Activated CD4-positive, alpha-beta memory T cell treated with anti-CD3 and anti-CD28 coated beads for 36 hours (primary cell): ENCODE measurements around the gene RELN. TPM values are rescaled to one million over a fixed set of nuclear protein-coding genes. Genes with fewer than 3 reads are reported as not detected.
"Not testable (repeated sequence)": the region's sequence is repeated elsewhere in the genome, so short reads cannot be mapped to it uniquely, and the experiment has no call there.

Experiments used
- CTCF ChIA-PET: fragments of 350-600 bp; sonication (Branson Sonifier 250); formaldehyde crosslinking; loops from one replicate; lab custom pipeline; 2021; ENCODE audit warnings: antibody characterized with exemption, inconsistent platforms; lab: Charles Lee
- POLR2A ChIA-PET: fragments of 350-600 bp; sonication (Branson Sonifier 250); formaldehyde crosslinking; loops from one replicate; lab custom pipeline; 2021; ENCODE audit warnings: antibody characterized with exemption; lab: Charles Lee
- DNase-seq: peaks from one replicate; pipeline ENCODE4 v3.0.0-alpha.2; 2020
- H3K27ac Mint-ChIP-seq: one replicate; pipeline ENCODE4 v1.8.0; 2021; ENCODE audit warnings: mixed read lengths
- H3K27me3 Mint-ChIP-seq: one replicate; pipeline ENCODE4 v1.8.0; 2021; ENCODE audit warnings: mixed read lengths
- H3K36me3 Mint-ChIP-seq: one replicate; pipeline ENCODE4 v1.8.0; 2021; ENCODE audit warnings: mixed read lengths
- H3K4me1 Mint-ChIP-seq: one replicate; pipeline ENCODE4 v1.8.0; 2021; ENCODE audit warnings: low read depth, mixed read lengths
- H3K4me3 Mint-ChIP-seq: one replicate; pipeline ENCODE4 v1.8.0; 2021; ENCODE audit warnings: mild to moderate bottlenecking, mixed read lengths
- H3K9me3 Mint-ChIP-seq: one replicate; pipeline ENCODE4 v1.8.0; 2021; ENCODE audit warnings: mixed read lengths
- intact Hi-C: fragments of 100-400 bp; cut with micrococcal nuclease; formaldehyde crosslinking; loops from one replicate; pipeline ENCODE4 v1.15.1; 2023
- total RNA-seq, 2 experiments: library from RNA; stranded (reverse); gene quantifications; one replicate each; pipeline ENCODE4 v1.2.3, GENCODE V29; 2021

The RELN gene
- not detected for total RNA-seq

DNA sequence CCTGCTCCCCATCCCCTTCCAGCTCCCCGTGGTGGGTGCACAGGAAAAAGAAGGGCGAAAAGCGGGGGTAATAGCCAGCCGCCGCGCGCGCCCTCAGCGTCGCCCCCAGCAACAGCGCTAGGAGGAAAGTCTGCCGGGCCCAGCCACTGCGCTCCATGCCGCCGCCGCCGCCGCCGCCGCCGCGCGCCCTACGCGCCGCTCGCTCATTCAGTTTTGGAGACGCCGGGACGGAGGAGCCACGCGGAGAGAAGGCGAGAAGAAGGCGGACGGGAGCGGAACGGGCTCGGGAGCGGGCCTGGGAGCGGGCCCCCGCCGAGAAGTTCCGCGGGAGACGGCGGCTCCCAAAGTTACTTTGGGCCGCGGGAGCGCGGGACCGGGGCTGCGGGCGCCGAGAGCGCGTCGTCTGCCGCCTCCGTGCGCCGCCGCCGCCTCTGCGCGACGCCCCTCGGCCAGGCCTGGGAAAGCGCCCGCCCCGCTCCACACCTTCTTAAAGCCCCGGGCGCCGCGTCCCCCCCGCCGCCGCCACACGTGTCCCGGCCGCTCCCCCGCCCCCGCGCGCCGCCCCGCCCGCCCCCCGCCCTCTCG lies at the start of gene RELN:
Gene RELN, minus strand, starts transcription at position 459 of the 585 bp plus-strand sequence. Its CDS starts 302 bp downstream, at position 157.
- Mint-ChIP-seq H3K9me3 (no peaks in the 10 kb centered on the region), H3K4me3 (peak within 1 kb of the TSS; percentile 47), H3K27ac (no peak within 1 kb of the TSS), H3K4me1 (peaks cover 12% of the 10 kb centered on the region), H3K27me3 (peaks cover 39% of the 10 kb centered on the region), H3K36me3 (no peaks in the 10 kb centered on the region)
- intact Hi-C loops: loop anchor here (10.0 kb wide), 1 partner anchor 146 kb away; no protein-coding TSS in a partner anchor
- ChIA-PET POLR2A (no interaction called here), CTCF (no interaction called here)
- DNase-seq: no peak

DNA sequence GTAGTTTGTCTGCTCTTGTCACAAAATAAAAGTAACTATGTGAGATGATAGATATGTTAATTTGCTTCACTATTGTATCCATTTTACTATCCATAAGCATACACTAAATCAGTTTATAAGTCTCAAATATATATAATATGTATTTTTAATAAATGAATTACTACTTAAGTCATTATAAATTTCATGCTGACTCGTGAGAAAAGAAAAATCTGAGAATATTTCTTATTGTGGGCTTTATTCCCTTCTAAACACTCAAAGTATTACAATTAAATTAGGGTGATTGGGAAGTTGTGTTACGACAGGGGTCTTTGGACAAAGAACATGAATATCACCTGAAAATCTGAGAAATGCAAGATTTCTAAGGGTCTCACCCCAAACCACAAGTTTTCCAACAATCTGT lies 48.7 kb upstream of the RELN start:
- intact Hi-C loops: no loop called here
- H3K27me3 Mint-ChIP-seq: peaks cover 10% of the 10 kb centered on the region
- no peak overlapping the region for H3K4me3 Mint-ChIP-seq

DNA sequence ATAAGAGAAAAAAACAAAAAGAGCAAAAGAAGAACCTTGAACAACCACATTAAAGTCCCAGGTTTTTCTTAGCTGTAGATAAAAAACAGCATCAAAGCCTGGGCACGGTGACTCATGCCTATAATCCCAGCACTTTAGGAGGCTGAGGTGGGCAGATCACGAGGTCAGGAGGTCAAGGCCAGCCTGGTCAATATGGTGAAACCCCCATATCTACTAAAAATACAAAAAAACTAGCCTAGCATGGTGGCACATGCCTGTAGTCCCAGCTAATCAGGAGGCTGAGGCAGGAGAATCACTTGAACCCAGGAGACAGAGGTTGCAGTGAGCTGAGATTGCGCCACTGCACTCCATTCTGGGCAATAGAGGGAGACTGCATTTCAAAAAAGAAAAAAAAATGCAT lies 47.4 kb upstream of the RELN start:
- H3K36me3 Mint-ChIP-seq, H3K27ac Mint-ChIP-seq, H3K4me3 Mint-ChIP-seq, CTCF ChIA-PET, DNase-seq, H3K27me3 Mint-ChIP-seq, intact Hi-C loops, H3K9me3 Mint-ChIP-seq, H3K4me1 Mint-ChIP-seq: not testable (repeated sequence)
- POLR2A ChIA-PET: interaction anchor here (0.6 kb wide), 1 partner anchor 20 kb away, joined by 3 read pairs; no protein-coding TSS in a partner anchor

More for the DNA sequence above, 48.7 kb upstream of the RELN start:
- POLR2A ChIA-PET: no interaction called here
- Mint-ChIP-seq H3K4me1 (no peaks in the 10 kb centered on the region), H3K27ac (no peak overlapping the region), H3K36me3 (no peaks in the 10 kb centered on the region), H3K9me3 (peaks cover 7% of the 10 kb centered on the region)
- DNase-seq: no peak
- CTCF ChIA-PET: no interaction called here

DNA sequence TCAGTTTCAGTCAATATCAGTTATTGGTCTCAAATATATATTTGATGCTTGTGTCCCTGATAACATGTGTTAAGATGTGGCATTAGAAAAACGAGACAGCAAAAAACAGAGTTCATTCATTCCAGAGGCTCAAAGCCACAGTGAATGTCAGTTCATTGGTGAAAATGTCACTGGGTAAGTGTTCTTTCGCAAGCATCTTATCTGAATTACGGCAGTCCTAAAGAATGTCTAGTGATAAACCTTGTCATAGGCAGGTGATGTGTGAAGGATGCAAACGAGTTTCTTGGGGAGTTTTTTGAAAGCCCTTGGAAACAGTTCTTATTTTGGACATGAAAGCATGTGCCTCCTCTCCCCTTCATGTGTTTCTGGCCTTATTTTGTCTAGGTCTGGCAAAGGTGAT lies 45.9 kb upstream of the RELN start:
- no peak overlapping the region for H3K27ac Mint-ChIP-seq
- peaks cover 7% of the 10 kb centered on the region for H3K9me3 Mint-ChIP-seq

DNA sequence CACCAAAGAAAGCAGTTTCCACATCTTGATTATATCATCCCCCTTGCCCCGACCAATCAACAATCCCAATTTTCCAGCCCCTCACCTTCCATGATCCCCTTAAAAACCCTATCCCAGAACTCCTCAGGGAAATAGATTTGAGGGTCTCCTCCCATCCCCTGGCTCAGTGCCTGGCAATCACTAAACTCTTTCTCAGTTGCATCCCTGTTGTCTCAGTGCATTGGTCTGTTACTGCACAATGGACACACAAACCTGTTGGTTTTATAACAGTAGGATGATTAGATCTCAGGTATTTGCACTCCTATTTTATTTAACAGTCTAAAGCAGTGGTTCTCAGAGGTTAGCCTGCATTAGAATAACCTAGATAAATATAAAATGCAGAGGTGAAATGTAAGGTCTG lies 45.2 kb upstream of the RELN start:
- CTCF ChIA-PET: no interaction called here

More for the DNA sequence above, 45.9 kb upstream of the RELN start:
- intact Hi-C loops: no loop called here
- DNase-seq: no peak
- Mint-ChIP-seq H3K4me1 (no peaks in the 10 kb centered on the region), H3K4me3 (no peak overlapping the region), H3K27me3 (peaks cover 6% of the 10 kb centered on the region), H3K36me3 (no peaks in the 10 kb centered on the region)
- CTCF ChIA-PET: no interaction called here
- POLR2A ChIA-PET: no interaction called here

DNA sequence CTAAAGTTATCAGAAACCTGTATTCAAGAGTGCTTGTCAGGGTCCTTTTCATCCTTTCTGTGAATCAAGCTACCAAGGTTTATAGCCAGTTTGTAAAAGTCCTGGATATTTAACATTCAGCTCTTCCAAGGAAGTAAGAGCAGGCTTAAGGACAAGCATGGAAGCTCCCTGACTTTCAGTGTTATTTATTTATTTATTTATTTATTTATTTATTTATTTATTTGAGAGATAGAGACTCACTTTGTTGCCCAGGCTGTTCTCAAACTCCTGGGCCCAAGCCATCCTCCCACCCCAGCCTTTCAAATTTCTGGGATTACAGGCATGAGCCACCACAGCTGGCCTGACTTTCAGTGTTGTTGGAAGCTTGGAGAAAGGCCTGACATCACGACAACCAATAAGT lies 44.4 kb upstream of the RELN start:
- no peak overlapping the region for H3K27ac Mint-ChIP-seq
- ChIA-PET POLR2A (no interaction called here), CTCF (no interaction called here)
- intact Hi-C loops: no loop called here
- H3K36me3 Mint-ChIP-seq: no peaks in the 10 kb centered on the region
- H3K27me3 Mint-ChIP-seq: peaks cover 6% of the 10 kb centered on the region
- no peaks in the 10 kb centered on the region for H3K4me1 Mint-ChIP-seq
- H3K9me3 Mint-ChIP-seq: peaks cover 7% of the 10 kb centered on the region
- DNase-seq: no peak
- no peak overlapping the region for H3K4me3 Mint-ChIP-seq

More for the DNA sequence above, 45.2 kb upstream of the RELN start:
- peaks cover 6% of the 10 kb centered on the region for H3K27me3 Mint-ChIP-seq
- no peak overlapping the region for H3K27ac Mint-ChIP-seq
- no peak overlapping the region for H3K4me3 Mint-ChIP-seq
- intact Hi-C loops: no loop called here
- no peak for DNase-seq
- H3K36me3 Mint-ChIP-seq: no peaks in the 10 kb centered on the region
- H3K4me1 Mint-ChIP-seq: no peaks in the 10 kb centered on the region
- H3K9me3 Mint-ChIP-seq: peaks cover 7% of the 10 kb centered on the region
- POLR2A ChIA-PET: no interaction called here

DNA sequence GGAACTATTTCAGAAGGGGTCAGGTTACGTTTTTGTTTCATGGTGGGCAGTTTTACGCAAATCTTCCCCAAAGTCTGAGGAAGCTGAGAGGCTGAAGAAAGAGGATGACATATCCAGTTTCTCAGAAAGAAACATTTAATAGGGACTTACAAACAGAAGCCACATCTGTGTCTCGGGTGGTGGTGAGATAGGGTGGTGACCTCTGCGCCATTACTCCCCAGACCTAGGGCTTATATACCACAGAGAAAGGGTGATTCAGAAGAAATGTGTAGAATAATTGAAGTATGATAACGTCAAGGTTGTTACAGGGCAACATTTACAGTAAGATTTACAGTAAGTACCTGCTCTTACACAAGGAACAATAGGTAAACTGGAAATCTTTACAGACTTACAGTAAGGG lies 43.0 kb upstream of the RELN start:
- DNase-seq: no peak
- POLR2A ChIA-PET: no interaction called here

DNA sequence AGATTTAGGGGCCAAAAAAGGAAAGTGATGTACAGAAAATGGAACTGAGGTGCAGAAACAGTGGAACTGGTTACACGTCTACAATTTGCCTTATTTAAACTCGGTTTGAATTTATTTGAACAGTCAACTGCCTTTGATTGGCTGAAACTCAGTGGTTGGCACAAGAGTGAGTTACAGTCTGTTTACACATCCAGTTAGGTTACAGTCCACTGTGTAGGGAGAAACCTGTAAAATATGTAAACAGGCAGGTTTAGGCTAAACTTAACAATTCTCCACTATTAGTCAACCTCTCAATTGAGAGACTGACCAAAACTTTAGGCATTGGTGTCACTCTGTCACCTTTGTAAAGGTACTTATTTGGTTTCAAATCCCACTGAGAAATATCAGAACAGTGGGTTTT lies 40.3 kb upstream of the RELN start:
- Mint-ChIP-seq H3K9me3 (peaks cover 4% of the 10 kb centered on the region), H3K27me3 (no peaks in the 10 kb centered on the region), H3K36me3 (no peaks in the 10 kb centered on the region), H3K4me1 (no peaks in the 10 kb centered on the region), H3K4me3 (no peak overlapping the region), H3K27ac (no peak overlapping the region)
- intact Hi-C loops: no loop called here
- POLR2A ChIA-PET: no interaction called here
- no peak for DNase-seq
- CTCF ChIA-PET: no interaction called here

More for the DNA sequence above, 43.0 kb upstream of the RELN start:
- Mint-ChIP-seq H3K27ac (no peak overlapping the region), H3K4me1 (no peaks in the 10 kb centered on the region), H3K36me3 (no peaks in the 10 kb centered on the region), H3K4me3 (no peak overlapping the region), H3K9me3 (peaks cover 7% of the 10 kb centered on the region), H3K27me3 (no peaks in the 10 kb centered on the region)
- intact Hi-C loops: no loop called here
- CTCF ChIA-PET: no interaction called here

DNA sequence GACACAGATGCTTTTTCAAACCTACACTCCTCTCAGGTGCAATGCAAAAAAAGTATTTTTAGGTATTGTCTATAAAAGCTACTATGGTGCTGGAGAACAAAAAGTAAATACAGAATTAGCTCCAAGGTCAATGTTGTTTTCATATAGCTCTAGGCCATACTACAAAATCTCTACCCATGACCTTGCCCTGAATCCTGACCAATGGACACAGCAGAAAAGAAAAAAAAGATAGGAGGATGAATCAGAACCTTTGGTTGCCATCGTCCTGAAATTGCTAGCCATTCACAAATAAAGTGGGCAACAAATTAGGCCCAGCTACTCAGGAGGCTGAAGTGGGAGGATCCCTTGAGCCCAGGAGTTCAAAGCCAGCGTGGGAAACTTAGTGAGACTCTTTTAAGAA lies 35.2 kb upstream of the RELN start:
- DNase-seq: no peak
- CTCF ChIA-PET: no interaction called here
- H3K4me3 Mint-ChIP-seq: no peak overlapping the region
- no peaks in the 10 kb centered on the region for H3K9me3 Mint-ChIP-seq
- no peaks in the 10 kb centered on the region for H3K27me3 Mint-ChIP-seq
- intact Hi-C loops: no loop called here
- no peaks in the 10 kb centered on the region for H3K4me1 Mint-ChIP-seq
- H3K36me3 Mint-ChIP-seq: no peaks in the 10 kb centered on the region
- no peak overlapping the region for H3K27ac Mint-ChIP-seq
- POLR2A ChIA-PET: interaction anchor here (0.7 kb wide), 1 partner anchor 19 kb away, joined by 3 read pairs; no protein-coding TSS in a partner anchor

DNA sequence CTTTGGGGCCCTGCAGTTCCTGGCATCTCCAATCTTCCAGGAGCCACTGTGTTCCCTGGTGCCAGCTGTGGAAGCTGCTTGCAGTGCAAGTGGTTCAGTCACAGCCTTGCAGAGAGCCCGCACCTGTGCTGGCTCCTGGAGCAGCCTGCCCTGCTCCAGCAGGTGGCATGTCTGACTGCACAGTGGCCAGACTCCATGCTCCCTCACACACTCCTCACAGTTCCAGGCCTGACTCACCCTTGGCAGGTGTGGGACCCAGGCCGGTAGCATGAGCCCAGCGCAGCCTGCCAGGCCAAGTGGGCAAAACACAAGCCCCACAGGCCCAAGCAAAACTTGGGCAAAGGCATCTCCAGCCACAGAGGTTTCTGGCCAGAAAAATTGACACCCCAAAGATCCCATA lies 33.6 kb upstream of the RELN start:
- Mint-ChIP-seq H3K4me3 (no peak overlapping the region), H3K36me3 (no peaks in the 10 kb centered on the region), H3K27me3 (no peaks in the 10 kb centered on the region), H3K4me1 (no peaks in the 10 kb centered on the region), H3K9me3 (no peaks in the 10 kb centered on the region), H3K27ac (no peak overlapping the region)
- intact Hi-C loops: no loop called here
- ChIA-PET CTCF (no interaction called here), POLR2A (no interaction called here)
- no peak for DNase-seq

DNA sequence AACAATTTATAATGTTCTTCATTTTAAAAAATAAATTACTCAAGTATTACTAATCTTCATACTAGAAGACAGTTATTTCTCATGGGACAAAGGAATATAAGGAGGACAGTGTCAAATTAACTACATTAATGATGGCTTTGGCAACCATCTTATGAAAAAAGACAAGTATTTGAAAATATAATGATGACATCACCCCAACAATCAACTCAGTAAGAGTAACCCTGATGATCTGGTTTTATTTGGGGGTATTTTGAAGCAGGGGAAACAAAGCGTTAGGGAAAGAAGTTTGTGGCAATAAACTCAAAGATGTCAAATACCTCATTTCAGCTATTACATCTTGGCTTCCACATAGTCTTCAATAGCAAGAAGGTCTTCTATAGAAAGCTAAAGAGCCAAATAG lies 29.0 kb upstream of the RELN start:
- intact Hi-C loops: no loop called here
- CTCF ChIA-PET: interaction anchor here (0.6 kb wide), 1 partner anchor 861 kb away, joined by 5 read pairs; no protein-coding TSS in a partner anchor
- no peaks in the 10 kb centered on the region for H3K4me1 Mint-ChIP-seq
- peaks cover 1% of the 10 kb centered on the region for H3K27me3 Mint-ChIP-seq
- H3K4me3 Mint-ChIP-seq: no peak overlapping the region
- no peaks in the 10 kb centered on the region for H3K36me3 Mint-ChIP-seq
- no peak for DNase-seq
- no peaks in the 10 kb centered on the region for H3K9me3 Mint-ChIP-seq
- no peak overlapping the region for H3K27ac Mint-ChIP-seq
- POLR2A ChIA-PET: no interaction called here

DNA sequence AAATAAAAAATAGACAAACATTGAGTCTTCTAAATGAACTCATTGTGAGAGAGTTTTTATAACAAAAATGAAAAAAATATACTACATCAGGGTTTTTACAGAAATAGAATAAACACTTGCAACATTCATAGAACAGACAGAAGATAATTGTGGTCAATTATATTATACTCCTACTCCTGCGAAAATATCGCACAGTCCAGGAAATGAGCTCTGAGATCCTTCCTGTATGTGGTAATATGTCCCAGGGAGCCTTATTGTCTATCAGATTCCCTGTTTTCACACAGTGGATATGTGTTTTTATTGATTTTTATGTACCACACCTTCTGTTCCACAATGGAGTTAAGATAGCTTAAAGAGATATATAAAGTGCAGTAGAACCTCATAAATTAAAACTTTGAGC lies 27.5 kb upstream of the RELN start:
- POLR2A ChIA-PET: no interaction called here
- no peak overlapping the region for H3K4me3 Mint-ChIP-seq

DNA sequence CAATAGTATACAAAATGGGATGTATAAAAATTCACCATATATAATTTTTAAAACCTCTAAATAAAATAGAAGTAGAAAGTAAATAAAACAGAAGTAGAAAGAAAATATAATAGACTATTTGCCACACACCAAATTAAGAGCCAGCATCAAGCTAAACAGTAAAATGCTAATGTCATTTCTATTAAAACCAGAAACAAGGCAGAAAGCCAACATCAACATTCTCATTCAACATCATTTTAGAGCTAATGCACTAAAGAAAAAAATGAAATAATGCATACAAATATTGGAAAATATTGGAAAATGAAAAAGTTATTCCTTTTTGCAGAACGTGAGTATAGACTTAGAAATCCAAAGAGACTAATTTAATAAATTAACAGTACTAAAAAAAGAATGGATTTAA lies 23.4 kb upstream of the RELN start:
- H3K4me1 Mint-ChIP-seq: no peaks in the 10 kb centered on the region
- H3K27me3 Mint-ChIP-seq: peaks cover 1% of the 10 kb centered on the region
- DNase-seq: no peak
- H3K36me3 Mint-ChIP-seq: no peaks in the 10 kb centered on the region
- no peak overlapping the region for H3K4me3 Mint-ChIP-seq
- H3K9me3 Mint-ChIP-seq: no peaks in the 10 kb centered on the region
- intact Hi-C loops: no loop called here
- no peak overlapping the region for H3K27ac Mint-ChIP-seq
- POLR2A ChIA-PET: no interaction called here
- CTCF ChIA-PET: no interaction called here

More for the DNA sequence above, 27.5 kb upstream of the RELN start:
- intact Hi-C loops: no loop called here
- Mint-ChIP-seq H3K27me3 (peaks cover 1% of the 10 kb centered on the region), H3K9me3 (no peaks in the 10 kb centered on the region), H3K36me3 (no peaks in the 10 kb centered on the region), H3K4me1 (no peaks in the 10 kb centered on the region), H3K27ac (no peak overlapping the region)
- DNase-seq: no peak
- CTCF ChIA-PET: no interaction called here
